Heart right ventricle (tissue), 16 donors: Measurements from ENCODE around the gene CRYL1. TPM values are rescaled to one million over a fixed set of nuclear protein-coding genes. Genes with fewer than 3 reads are reported as not detected.

ENCODE experiments used
- ATAC-seq, 8 donors: fragments of 200-7000 bp; cut with Tn5 transposase; one replicate each; pipeline ENCODE4 v1.9.1; 2020; ENCODE audit warnings: mild to moderate bottlenecking in 8 of 8, moderate library complexity in 8 of 8, moderate number of reproducible peaks in 1 of 8
- DNase-seq, 2 donors: peaks; one replicate each; pipeline ENCODE4 v3.0.0-alpha.2; 2020
- H3K27ac ChIP-seq, 10 donors: fragments of 200-600 bp; sonication (generic) in 2 of 10; one replicate each; pipeline versions ENCODE4 v1.5.0 to v1.8.0; 2020 to 2022; ENCODE audit warnings: mild to moderate bottlenecking in 3 of 10
- H3K27me3 ChIP-seq, 7 donors: fragments of 200-600 bp; one replicate each; pipeline ENCODE4 v1.8.0; 2021 to 2022; ENCODE audit warnings: mild to moderate bottlenecking in 2 of 7
- H3K36me3 ChIP-seq, 9 donors: fragments of 200-600 bp; sonication (generic) in 1 of 9; one replicate each; pipeline versions ENCODE4 v1.5.0 to v1.8.0; 2020 to 2022; ENCODE audit warnings: mild to moderate bottlenecking in 2 of 9
- H3K4me1 ChIP-seq, 9 donors: fragments of 200-600 bp; sonication (generic) in 1 of 9; one replicate each; pipeline versions ENCODE4 v1.5.0 to v1.8.0; 2020 to 2022; ENCODE audit warnings: mild to moderate bottlenecking in 4 of 9
- H3K4me3 ChIP-seq, 10 donors: fragments of 200-600 bp; sonication (generic) in 2 of 10; one replicate each; pipeline versions ENCODE4 v1.5.0 to v1.8.0; 2020 to 2022; ENCODE audit warnings: mild to moderate bottlenecking in 7 of 10, moderate library complexity in 2 of 10
- H3K9me3 ChIP-seq, 11 donors: fragments of 200-600 bp in 10 of 11; sonication (generic) in 2 of 11; one replicate each; pipeline versions ENCODE4 v1.5.0 to v1.8.0; 2013 to 2022; ENCODE audit warnings: mild to moderate bottlenecking in 2 of 11, control low read depth in 1 of 11, moderate library complexity in 1 of 11
- WGBS, 2 donors: extraction: QIAGEN DNeasy Blood & Tissue Kit; methylation state at CpG; one replicate each; pipeline ENCODE4 v1.1.7; 2013; ENCODE audit warnings: inconsistent platforms in 1 of 2; 5-methylcytosine and 5-hydroxymethylcytosine counted together
- intact Hi-C, 10 donors: fragments of 100-400 bp; cut with DNase I; formaldehyde crosslinking; loops; one replicate each; pipeline versions ENCODE4 v1.11.1 to v1.14.2; 2022
- polyA plus RNA-seq, 2 donors: library from polyadenylated mRNA; stranded (reverse); fragments of 200-250 nt; gene quantifications; one replicate each; pipeline ENCODE4 v1.2.3, GENCODE V29; 2013
- total RNA-seq, 10 donors: library from RNA; stranded (reverse); fragmentation: NEBNext Ultra II Directional in 3 of 10; extraction: Animal tissue kit (Norgen Biotek cat#: 25700) in 3 of 10; gene quantifications; one replicate each; pipeline versions ENCODE4 v1.2.1 to v1.2.4, GENCODE V29; 2021 to 2023
- TF ChIP-seq, protein P1 (sequence below), 9 donors: fragments of 200-600 bp; sonication (generic) in 2 of 9; IDR thresholded peaks; one replicate each; pipeline versions ENCODE4 v1.5.0 to v1.8.0; 2021 to 2022; ENCODE audit warnings: antibody characterized with exemption in 9 of 9, mild to moderate bottlenecking in 5 of 9, moderate library complexity in 1 of 9
- donor health status: Arrhythmogenic right ventricular cardiomyopathy.
- donor health status: ischemic (EF 13 %, LVEDD 7.1; RV severe dilation, severe dysfunction).
- donor health status: healthy with polysubstance abuse.
- donor health status: DM: no; HTN: yes; CAD: no.
- donor health status: DM: no; HTN: no; CAD: no.
- donor health status: ischemic (EF 25% LVEDD 6.9; RV normal size, moderate dysfunction).
- donor health status: ischemic (EF 25% LVEDD 5.7; RV mildly dilated, moderate dysfunction).
- donor health status: healthy.
- donor health status: DM: yes; HTN: yes; CAD: no.
- donor health status: Ischemic cardiomyopathy.
- donor health status: ischemic (EF 35%, LVEDD 5.7; RV mildly dilated, moderate dysfunction).
- donor health status: nonischemic (EF 11% LVEDD 7.7; RV severe dilation, severe dysfunction).
- donor health status: DM: yes; HTN: yes; CAD: no.
- donor health status: PGD.
- donor health status: ischemic (EF 29% LVEDD 5.4; RV normal size, mild dysfunction).
- donor health status: nonischemic (EF 23%, LVEDD 6.1; RV moderate dilation, normal function).

CRYL1 gene
- total and polyA plus RNA-seq, 12 donors: 10.1 to 27.3 (median 23.2) TPM

- no peaks in the 10 kb centered on the region for H3K27me3 ChIP-seq
- ATAC-seq (no peak), DNase-seq (no peak)
- peaks cover 0 to 13% (median 0%) of the 10 kb centered on the region in 9 donors for H3K4me1 ChIP-seq
- TF ChIP-seq, protein P1, sequence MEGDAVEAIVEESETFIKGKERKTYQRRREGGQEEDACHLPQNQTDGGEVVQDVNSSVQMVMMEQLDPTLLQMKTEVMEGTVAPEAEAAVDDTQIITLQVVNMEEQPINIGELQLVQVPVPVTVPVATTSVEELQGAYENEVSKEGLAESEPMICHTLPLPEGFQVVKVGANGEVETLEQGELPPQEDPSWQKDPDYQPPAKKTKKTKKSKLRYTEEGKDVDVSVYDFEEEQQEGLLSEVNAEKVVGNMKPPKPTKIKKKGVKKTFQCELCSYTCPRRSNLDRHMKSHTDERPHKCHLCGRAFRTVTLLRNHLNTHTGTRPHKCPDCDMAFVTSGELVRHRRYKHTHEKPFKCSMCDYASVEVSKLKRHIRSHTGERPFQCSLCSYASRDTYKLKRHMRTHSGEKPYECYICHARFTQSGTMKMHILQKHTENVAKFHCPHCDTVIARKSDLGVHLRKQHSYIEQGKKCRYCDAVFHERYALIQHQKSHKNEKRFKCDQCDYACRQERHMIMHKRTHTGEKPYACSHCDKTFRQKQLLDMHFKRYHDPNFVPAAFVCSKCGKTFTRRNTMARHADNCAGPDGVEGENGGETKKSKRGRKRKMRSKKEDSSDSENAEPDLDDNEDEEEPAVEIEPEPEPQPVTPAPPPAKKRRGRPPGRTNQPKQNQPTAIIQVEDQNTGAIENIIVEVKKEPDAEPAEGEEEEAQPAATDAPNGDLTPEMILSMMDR (IDR thresholded peaks at IDR 0.05): no peak
- intact Hi-C loops: no loop called here
- H3K27ac ChIP-seq: no peak overlapping the region
- 94 to 96% methylated on average over 14 of the region's 14 CpGs for WGBS, 2 donors
- H3K36me3 ChIP-seq: peaks cover 0 to 15% (median 0%) of the 10 kb centered on the region in 9 donors
- H3K9me3 ChIP-seq: no peaks in the 10 kb centered on the region
- H3K4me3 ChIP-seq: no peak overlapping the region
These were observed 52.5 kb downstream of the CRYL1 start for GRCh38 chr13:20473139-20473538.

DNA sequence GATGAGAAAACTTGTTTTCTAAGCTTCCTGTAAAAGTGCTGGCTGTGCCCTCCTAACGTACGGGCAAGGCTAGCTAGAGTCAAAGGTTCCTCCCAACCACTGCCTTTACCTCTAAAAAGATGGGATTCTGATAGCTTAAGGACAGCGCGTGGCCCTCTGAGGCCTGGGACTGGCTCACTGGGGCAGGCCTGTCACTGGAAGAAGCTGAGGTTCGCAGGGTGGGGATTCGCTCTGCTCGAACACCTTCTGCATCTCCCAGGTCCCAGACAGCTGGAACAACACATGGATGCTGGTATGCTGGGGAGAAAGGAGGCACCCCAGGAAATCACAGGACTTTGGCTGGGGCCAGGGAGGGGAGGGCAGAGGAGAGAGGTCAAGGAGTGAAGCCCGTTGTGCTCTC, 53.1 kb downstream of the CRYL1 start:
- Histone ChIP-seq H3K36me3 (peaks cover 0 to 15% (median 0%) of the 10 kb centered on the region in 9 donors), H3K27me3 (no peaks in the 10 kb centered on the region)
- TF ChIP-seq, protein P1 (IDR thresholded peaks at IDR 0.05): no peak

DNA sequence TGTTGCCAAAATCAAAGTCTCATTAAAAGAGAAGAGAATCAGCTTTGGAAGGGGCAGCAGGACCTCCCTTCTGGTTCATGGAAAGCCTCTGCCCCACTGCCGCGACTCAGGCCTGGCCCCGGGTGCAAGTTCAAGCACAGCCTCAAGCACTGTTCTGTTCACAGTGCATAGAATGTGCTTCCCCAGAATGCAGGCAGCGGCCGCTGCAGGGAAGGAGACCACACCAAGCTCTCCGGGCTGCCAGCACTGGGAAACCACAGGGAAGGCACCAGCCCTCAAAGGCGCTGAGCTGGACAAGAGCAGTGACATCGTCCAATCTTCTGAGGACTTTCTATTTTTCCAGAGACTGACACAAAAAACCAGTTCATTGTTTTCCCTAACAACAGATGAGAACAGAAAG, 55.5 kb downstream of the CRYL1 start:
- WGBS, 2 donors: 94 to 96% methylated on average over 8 of the region's 8 CpGs
- Histone ChIP-seq H3K9me3 (no peaks in the 10 kb centered on the region), H3K4me3 (no peak overlapping the region), H3K27me3 (no peaks in the 10 kb centered on the region), H3K4me1 (peaks cover 0 to 10% (median 8%) of the 10 kb centered on the region in 9 donors), H3K27ac (no peak overlapping the region), H3K36me3 (peaks cover 0 to 15% (median 0%) of the 10 kb centered on the region in 9 donors)
- intact Hi-C loops: no loop called here
- TF ChIP-seq, protein P1 (IDR thresholded peaks at IDR 0.05): no peak
- ATAC-seq: no peak
- no peak for DNase-seq

More for the DNA sequence above, 53.1 kb downstream of the CRYL1 start:
- H3K4me3 ChIP-seq: no peak overlapping the region
- intact Hi-C loops: no loop called here
- H3K27ac ChIP-seq: no peak overlapping the region
- H3K9me3 ChIP-seq: no peaks in the 10 kb centered on the region
- WGBS, 2 donors: 89 to 92% methylated on average over 8 of the region's 8 CpGs
- ATAC-seq (no peak), DNase-seq (no peak)
- H3K4me1 ChIP-seq: peaks cover 0 to 13% (median 0%) of the 10 kb centered on the region in 9 donors

GRCh38 chr13:20466371-20466770, 59.3 kb downstream of the CRYL1 start:
- Histone ChIP-seq H3K27me3 (no peaks in the 10 kb centered on the region), H3K4me1 (peaks cover 2 to 34% (median 25%) of the 10 kb centered on the region in 9 donors), H3K9me3 (no peaks in the 10 kb centered on the region), H3K4me3 (no peak overlapping the region), H3K36me3 (peaks cover 0 to 4% (median 0%) of the 10 kb centered on the region in 9 donors), H3K27ac (peak overlapping the region in 1 of 10 donors; percentile 79)
- TF ChIP-seq, protein P1 (IDR thresholded peaks at IDR 0.05): no peak
- ATAC-seq (no peak), DNase-seq (no peak)
- WGBS, 2 donors: 88 to 96% methylated on average over 2 of the region's 2 CpGs
- intact Hi-C loops: loop anchor here in 1 of 10 donors (5.0 kb wide), 1 partner anchor 269 kb away; no protein-coding TSS in a partner anchor
